Esophagus muscularis mucosa (tissue), 4 donors: ENCODE measurements around the gene MICU1. TPM values are rescaled to one million over a fixed set of nuclear protein-coding genes. Genes with fewer than 3 reads are reported as not detected.
"Not testable (repeated sequence)": the region's sequence is repeated elsewhere in the genome, so short reads cannot be mapped to it uniquely, and the experiment has no call there.

Source experiments
- DNase-seq: peaks from one replicate; pipeline ENCODE4 v3.0.0-alpha.2; 2017; ENCODE audit errors: extremely low spot score
- H3K27ac ChIP-seq, 4 donors: fragments of 200-600 bp; sonication (generic); replicated peaks in 1 of 4; 1 replicate in 3 of 4; 2 replicates in 1 of 4; pipeline ENCODE4 v1.5.1; 2016 to 2019; ENCODE audit warnings: mild to moderate bottlenecking in 1 of 4
- H3K27me3 ChIP-seq, 4 donors: fragments of 200-600 bp; sonication (generic); one replicate each; pipeline versions ENCODE4 v1.5.1 to v1.6.0; 2016 to 2019
- H3K36me3 ChIP-seq, 4 donors: fragments of 200-600 bp; sonication (generic); one replicate each; pipeline ENCODE4 v1.5.1; 2016 to 2019
- H3K4me1 ChIP-seq, 4 donors: fragments of 200-600 bp; sonication (generic); one replicate each; pipeline ENCODE4 v1.5.1; 2016 to 2019
- H3K4me3 ChIP-seq, 4 donors: fragments of 200-600 bp; sonication (generic); 1 replicate in 2 of 4; 2 replicates in 2 of 4; pipeline ENCODE4 v1.5.1; 2016 to 2019; ENCODE audit warnings: mild to moderate bottlenecking in 4 of 4, moderate library complexity in 1 of 4
- H3K9me3 ChIP-seq, 4 donors: fragments of 200-600 bp; sonication (generic); 1 replicate in 3 of 4; 2 replicates in 1 of 4; pipeline ENCODE4 v1.5.1; 2016 to 2019
- EP300 ChIP-seq: sonication (generic); formaldehyde crosslinking; IDR thresholded peaks from one replicate; pipeline ENCODE4 v1.6.1; 2017; ENCODE audit warnings: antibody characterized with exemption
- POLR2A ChIP-seq: fragments of 450-650 bp; IDR thresholded peaks from one replicate; pipeline ENCODE4 v1.6.1; 2017; ENCODE audit warnings: antibody characterized with exemption, moderate library complexity, mild to moderate bottlenecking, low read depth
- POLR2AphosphoS5 ChIP-seq, 2 donors: sonication (generic); formaldehyde crosslinking; IDR thresholded peaks; one replicate each; pipeline ENCODE4 v1.6.1; 2017; ENCODE audit warnings: antibody characterized with exemption in 2 of 2
- WGBS: methylation state at CpG from one replicate; pipeline ENCODE4 v1.1.5; 2018; 5-methylcytosine and 5-hydroxymethylcytosine counted together
- intact Hi-C: fragments of 100-400 bp; cut with DNase I; formaldehyde crosslinking; loops from one replicate; pipeline ENCODE4 v1.15.1; 2023
- total RNA-seq, 4 donors: library from RNA; depleted of rRNA; stranded (reverse); fragments of >200 nt; gene quantifications; one replicate each; pipeline versions ENCODE4 v1.1.0 to v1.2.1, GENCODE V29; 2016
- TF ChIP-seq, protein P1 (sequence below), 3 experiments: fragments of 200-600 bp in 2 of 3; fragments of 450-650 bp in 1 of 3; sonication (generic) in 2 of 3; IDR thresholded peaks; one replicate each; pipeline ENCODE4 v1.5.1; 2017 to 2019; ENCODE audit warnings: antibody characterized with exemption in 3 of 3, mild to moderate bottlenecking in 2 of 3, moderate library complexity in 1 of 3

The MICU1 gene
- total RNA-seq, 4 donors from 2014 or later = 31.6 to 39.7 (median 35.0) TPM

- H3K36me3 ChIP-seq = peaks cover 6 to 73% (median 48%) of the 10 kb centered on the region in 4 donors
- WGBS = 85% methylated on average over 3 of the region's 3 CpGs
These were observed 64.1 kb downstream of the MICU1 start for GRCh38 chr10:72561745-72562166.

GRCh38 chr10:72557362-72557761 is 68.5 kb downstream of the MICU1 start:
- H3K27me3 ChIP-seq = no peaks in the 10 kb centered on the region
- no peaks in the 10 kb centered on the region for H3K4me1 ChIP-seq
- no peak for DNase-seq
- WGBS = 91% methylated on average over 1 of the region's 1 CpG
- no peak overlapping the region for H3K27ac ChIP-seq
- TF ChIP-seq, protein P1, sequence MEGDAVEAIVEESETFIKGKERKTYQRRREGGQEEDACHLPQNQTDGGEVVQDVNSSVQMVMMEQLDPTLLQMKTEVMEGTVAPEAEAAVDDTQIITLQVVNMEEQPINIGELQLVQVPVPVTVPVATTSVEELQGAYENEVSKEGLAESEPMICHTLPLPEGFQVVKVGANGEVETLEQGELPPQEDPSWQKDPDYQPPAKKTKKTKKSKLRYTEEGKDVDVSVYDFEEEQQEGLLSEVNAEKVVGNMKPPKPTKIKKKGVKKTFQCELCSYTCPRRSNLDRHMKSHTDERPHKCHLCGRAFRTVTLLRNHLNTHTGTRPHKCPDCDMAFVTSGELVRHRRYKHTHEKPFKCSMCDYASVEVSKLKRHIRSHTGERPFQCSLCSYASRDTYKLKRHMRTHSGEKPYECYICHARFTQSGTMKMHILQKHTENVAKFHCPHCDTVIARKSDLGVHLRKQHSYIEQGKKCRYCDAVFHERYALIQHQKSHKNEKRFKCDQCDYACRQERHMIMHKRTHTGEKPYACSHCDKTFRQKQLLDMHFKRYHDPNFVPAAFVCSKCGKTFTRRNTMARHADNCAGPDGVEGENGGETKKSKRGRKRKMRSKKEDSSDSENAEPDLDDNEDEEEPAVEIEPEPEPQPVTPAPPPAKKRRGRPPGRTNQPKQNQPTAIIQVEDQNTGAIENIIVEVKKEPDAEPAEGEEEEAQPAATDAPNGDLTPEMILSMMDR (IDR thresholded peaks at IDR 0.05) = no peak
- TF ChIP-seq POLR2AphosphoS5 (IDR thresholded peaks at IDR 0.05) (no peak), EP300 (no peak), POLR2A (no peak)
- no peak overlapping the region for H3K4me3 ChIP-seq
- peaks cover 4 to 39% (median 32%) of the 10 kb centered on the region in 4 donors for H3K36me3 ChIP-seq
- no peaks in the 10 kb centered on the region for H3K9me3 ChIP-seq
- intact Hi-C loops = no loop called here

More at GRCh38 chr10:72561745-72562166, 64.1 kb downstream of the MICU1 start:
- Histone ChIP-seq H3K27ac (no peak overlapping the region), H3K4me1 (no peaks in the 10 kb centered on the region), H3K9me3 (no peaks in the 10 kb centered on the region), H3K27me3 (no peaks in the 10 kb centered on the region), H3K4me3 (no peak overlapping the region)
- TF ChIP-seq POLR2A (no peak), POLR2AphosphoS5 (IDR thresholded peaks at IDR 0.05) (no peak), EP300 (no peak)
- TF ChIP-seq, protein P1 (IDR thresholded peaks at IDR 0.05) = no peak
- intact Hi-C loops = no loop called here
- DNase-seq = no peak

DNA sequence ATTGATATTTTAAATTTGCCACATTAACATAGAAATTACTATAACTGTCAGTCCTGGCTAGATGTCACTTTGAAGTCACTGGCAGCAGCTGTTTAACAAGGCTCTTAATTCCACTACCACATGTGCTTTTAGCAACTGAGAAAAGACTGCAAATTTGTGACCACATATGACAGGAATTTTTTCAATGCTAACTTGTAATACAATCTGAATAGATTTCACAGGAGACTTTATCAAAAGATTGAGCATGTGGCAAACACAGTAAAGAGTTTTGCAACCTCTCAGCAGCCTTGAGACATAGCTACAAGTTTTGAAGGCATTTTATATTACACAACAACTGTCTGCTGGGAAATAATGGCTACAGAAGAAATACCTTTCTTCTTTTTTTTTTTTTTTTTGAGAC is 73.0 kb downstream of the MICU1 start:
- H3K4me3 ChIP-seq = no peak overlapping the region
- no peaks in the 10 kb centered on the region for H3K27me3 ChIP-seq
- H3K27ac ChIP-seq = no peak overlapping the region
- peaks cover 14 to 34% (median 29%) of the 10 kb centered on the region in 4 donors for H3K36me3 ChIP-seq
- no peak for DNase-seq
- no peaks in the 10 kb centered on the region for H3K9me3 ChIP-seq
- TF ChIP-seq POLR2AphosphoS5 (IDR thresholded peaks at IDR 0.05) (no peak), EP300 (no peak), POLR2A (no peak)
- TF ChIP-seq, protein P1 (IDR thresholded peaks at IDR 0.05) = no peak
- intact Hi-C loops = no loop called here
- no peaks in the 10 kb centered on the region for H3K4me1 ChIP-seq

DNA sequence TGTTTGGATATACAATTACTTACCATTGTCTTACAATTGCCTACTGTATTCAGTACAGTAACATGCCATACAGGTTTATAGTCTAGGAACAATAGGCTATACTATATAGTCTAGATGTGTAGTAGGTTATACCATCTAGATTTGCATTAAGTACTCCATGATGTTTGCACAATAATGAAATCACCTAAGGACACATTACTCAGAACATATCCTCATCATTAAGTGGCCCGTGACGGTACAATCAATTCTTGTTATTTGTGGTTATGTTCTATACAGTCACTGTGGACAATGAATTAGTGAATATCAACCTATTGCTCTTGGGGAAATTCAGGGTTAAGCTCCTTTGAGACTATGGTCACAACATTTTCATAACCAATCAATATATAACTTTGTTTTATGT is 75.6 kb downstream of the MICU1 start:
- Histone ChIP-seq H3K36me3 (peaks cover 14 to 44% (median 37%) of the 10 kb centered on the region in 4 donors), H3K27ac (no peak overlapping the region), H3K4me3 (no peak overlapping the region), H3K27me3 (no peaks in the 10 kb centered on the region), H3K4me1 (no peaks in the 10 kb centered on the region), H3K9me3 (no peaks in the 10 kb centered on the region)
- WGBS = 100% methylated on average over 2 of the region's 2 CpGs
- intact Hi-C loops = no loop called here
- TF ChIP-seq, protein P1 (IDR thresholded peaks at IDR 0.05) = no peak
- TF ChIP-seq EP300 = no peak
- no peak for TF ChIP-seq POLR2A
- TF ChIP-seq POLR2AphosphoS5 (IDR thresholded peaks at IDR 0.05) = no peak
- no peak for DNase-seq

- 83% methylated on average over 1 of the region's 1 CpG for WGBS
- intact Hi-C loops = no loop called here
- no peak overlapping the region for H3K4me3 ChIP-seq
- TF ChIP-seq EP300 (no peak), POLR2AphosphoS5 (IDR thresholded peaks at IDR 0.05) (no peak), POLR2A (no peak)
- TF ChIP-seq, protein P1 (IDR thresholded peaks at IDR 0.05) = no peak
- no peak for DNase-seq
- H3K36me3 ChIP-seq = peaks cover 18 to 58% (median 47%) of the 10 kb centered on the region in 4 donors
- no peaks in the 10 kb centered on the region for H3K4me1 ChIP-seq
- H3K9me3 ChIP-seq = peaks cover 0 to 9% (median 2%) of the 10 kb centered on the region in 4 donors
- H3K27me3 ChIP-seq = no peaks in the 10 kb centered on the region
- no peak overlapping the region for H3K27ac ChIP-seq
These were observed 80.3 kb downstream of the MICU1 start for GRCh38 chr10:72545546-72545945.

DNA sequence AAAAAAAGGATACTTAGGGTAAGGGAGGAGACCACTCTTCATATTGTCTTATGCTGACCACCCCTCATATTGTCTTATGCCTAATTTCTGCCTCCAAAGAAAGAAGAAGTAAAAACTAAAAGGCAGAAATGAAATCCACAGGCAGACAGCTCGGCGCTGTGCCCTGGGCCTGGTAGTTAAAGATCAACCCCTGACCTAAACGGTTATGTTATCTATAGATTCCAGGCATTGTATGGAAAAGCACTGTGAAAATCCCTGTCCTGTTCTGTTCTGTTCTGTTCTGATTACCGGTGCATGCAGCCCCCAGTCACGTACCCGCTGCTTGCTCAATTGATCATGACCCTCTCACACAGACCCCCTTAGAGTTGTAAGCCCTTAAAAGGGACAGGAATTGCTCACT is 82.0 kb downstream of the MICU1 start:
- H3K27ac ChIP-seq, H3K27me3 ChIP-seq, H3K4me3 ChIP-seq, DNase-seq, H3K4me1 ChIP-seq, H3K9me3 ChIP-seq, intact Hi-C loops: not testable (repeated sequence)
- H3K36me3 ChIP-seq = peaks cover 8 to 41% (median 30%) of the 10 kb centered on the region in 4 donors
- 79% methylated on average over 6 of the region's 6 CpGs for WGBS
